ENCODE measurements around the gene ENGASE.

Gene ENGASE

DNA sequence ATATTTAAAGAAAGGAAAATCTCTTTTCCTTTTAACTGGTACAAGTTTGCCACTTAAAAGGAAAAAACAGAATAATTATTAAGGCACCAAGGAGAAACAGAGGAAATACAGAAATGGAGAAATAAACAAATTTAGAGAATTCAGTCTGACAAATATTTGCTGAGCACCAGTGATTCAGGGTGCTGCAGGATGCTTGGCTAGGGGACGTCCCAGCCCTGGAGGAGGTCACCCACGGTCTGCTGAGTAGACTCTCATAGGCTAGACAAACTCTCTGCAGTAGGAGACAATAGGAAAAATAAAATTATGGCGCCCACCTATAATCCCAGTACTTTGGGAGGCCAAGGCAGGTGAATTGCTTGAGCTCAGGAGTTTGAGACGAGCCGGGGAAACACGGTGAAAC is 34.7 kb upstream of the ENGASE start:
- TF ChIP-seq, protein P1, sequence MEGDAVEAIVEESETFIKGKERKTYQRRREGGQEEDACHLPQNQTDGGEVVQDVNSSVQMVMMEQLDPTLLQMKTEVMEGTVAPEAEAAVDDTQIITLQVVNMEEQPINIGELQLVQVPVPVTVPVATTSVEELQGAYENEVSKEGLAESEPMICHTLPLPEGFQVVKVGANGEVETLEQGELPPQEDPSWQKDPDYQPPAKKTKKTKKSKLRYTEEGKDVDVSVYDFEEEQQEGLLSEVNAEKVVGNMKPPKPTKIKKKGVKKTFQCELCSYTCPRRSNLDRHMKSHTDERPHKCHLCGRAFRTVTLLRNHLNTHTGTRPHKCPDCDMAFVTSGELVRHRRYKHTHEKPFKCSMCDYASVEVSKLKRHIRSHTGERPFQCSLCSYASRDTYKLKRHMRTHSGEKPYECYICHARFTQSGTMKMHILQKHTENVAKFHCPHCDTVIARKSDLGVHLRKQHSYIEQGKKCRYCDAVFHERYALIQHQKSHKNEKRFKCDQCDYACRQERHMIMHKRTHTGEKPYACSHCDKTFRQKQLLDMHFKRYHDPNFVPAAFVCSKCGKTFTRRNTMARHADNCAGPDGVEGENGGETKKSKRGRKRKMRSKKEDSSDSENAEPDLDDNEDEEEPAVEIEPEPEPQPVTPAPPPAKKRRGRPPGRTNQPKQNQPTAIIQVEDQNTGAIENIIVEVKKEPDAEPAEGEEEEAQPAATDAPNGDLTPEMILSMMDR (IDR thresholded peaks at IDR 0.05; ENCODE audit: control insufficient read depth, extremely low read depth, insufficient read depth): no peak
- H3K4me3 ChIP-seq (ENCODE audit: low read depth, low read length): no peak overlapping the region
- DNase-seq (ENCODE audit: low read depth): no peak

DNA sequence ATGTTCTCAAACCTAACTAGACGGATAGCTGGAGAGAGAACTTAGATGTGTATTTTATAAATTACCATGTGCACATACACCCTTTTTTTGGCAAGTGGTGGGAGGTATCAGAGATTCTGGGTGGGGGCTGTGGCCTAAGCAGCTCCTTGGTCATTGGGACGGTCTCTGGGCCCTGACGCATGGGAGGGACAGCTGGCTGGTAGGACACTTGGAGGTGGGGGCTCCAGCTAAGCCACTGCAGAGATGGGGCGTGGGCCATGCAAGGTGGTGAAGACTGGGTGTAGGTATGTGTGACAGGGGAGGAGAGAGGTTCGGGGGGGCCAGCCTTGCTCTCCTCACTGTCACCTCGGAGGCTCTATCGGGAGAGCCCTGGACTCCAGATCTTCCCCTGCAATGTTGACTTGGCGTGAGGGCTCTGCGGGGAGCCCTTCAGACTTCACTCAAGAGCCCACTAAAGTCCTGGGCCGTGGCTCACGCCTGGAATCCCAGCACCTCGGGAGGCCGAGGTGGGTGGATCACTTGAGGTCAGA is 33.5 kb upstream of the ENGASE start:
- DNase-seq (ENCODE audit: low read depth): no peak
- TF ChIP-seq, protein P1 (IDR thresholded peaks at IDR 0.05; ENCODE audit: control insufficient read depth, extremely low read depth, insufficient read depth): no peak
- no peak overlapping the region for H3K4me3 ChIP-seq (ENCODE audit: low read depth, low read length)

DNA sequence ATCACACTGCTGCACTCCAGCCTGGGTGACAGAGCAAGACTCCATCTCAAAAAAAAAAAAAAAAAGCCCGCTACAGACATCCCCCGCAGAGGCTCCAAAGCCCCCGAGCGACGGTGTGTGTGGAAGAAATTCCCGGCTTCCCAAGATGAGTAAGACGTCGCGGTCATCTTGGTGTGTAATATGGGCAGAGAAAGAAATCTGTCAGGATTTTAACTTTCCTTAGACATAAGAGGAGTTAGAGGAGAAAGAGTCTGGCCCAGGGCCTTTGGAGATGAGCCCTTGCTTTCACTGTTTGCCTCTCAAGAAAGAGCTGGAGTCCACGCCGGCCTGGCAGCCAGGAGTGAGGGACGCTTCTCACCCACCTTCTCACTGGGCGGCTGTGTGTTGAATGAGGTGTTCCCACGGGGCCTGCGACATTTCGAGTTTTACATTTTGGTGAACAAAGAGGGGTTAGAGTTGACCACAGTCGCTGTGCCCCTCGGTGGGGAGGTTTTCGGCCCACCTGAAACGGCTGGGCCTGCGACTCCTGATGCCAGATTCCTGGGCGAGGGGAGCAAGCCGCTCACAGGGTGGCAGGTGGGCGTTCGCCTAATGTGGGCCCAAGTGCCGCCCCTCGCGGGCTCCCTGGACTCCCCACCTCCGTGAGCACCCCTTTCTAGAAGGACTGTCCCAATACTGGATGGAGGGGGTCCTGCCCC is 32.8 kb upstream of the ENGASE start:
- H3K4me3 ChIP-seq (ENCODE audit: low read depth, low read length): no peak overlapping the region
- DNase-seq (ENCODE audit: low read depth): no peak
- TF ChIP-seq, protein P1 (IDR thresholded peaks at IDR 0.05; ENCODE audit: control insufficient read depth, extremely low read depth, insufficient read depth): no peak

DNA sequence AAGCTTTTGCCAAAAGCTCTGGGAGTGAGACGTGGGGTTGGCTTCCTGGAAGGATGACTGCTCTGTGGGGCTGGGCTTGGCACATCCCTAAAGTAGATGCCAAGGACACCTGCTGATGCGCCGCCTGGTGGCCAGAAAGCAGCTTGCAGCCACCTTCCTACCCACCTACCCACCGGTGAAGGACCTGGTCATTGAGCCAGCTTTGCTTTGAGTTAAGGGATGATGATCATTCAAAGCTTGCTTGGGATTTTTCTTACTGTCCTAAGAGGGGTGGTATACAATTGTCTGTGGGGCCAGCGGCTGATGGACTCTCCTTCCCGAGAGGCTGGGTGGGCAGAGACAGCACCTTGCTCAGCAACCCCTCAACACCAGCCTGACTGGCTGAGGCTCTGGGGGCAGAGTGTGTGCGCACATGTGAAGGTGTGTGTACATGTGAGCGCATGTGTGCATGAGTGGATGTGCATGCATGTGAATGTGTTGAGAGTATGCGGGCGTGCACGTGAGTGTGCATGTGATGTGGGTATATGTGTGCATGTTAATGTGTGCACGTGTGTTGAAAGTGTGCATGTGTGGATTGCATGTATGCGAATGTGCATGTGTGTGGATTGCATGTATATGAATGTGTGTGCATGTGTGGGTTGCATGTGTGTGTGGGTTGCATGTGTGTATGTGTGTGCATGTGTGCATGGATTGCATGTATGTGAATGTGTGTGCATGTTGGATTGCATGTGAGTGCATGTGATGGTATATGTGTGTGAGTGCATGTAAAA is 32.0 kb upstream of the ENGASE start:
- DNase-seq (ENCODE audit: low read depth): no peak
- TF ChIP-seq, protein P1 (IDR thresholded peaks at IDR 0.05; ENCODE audit: control insufficient read depth, extremely low read depth, insufficient read depth): peak; percentile 98
- H3K4me3 ChIP-seq (ENCODE audit: low read depth, low read length): no peak overlapping the region

DNA sequence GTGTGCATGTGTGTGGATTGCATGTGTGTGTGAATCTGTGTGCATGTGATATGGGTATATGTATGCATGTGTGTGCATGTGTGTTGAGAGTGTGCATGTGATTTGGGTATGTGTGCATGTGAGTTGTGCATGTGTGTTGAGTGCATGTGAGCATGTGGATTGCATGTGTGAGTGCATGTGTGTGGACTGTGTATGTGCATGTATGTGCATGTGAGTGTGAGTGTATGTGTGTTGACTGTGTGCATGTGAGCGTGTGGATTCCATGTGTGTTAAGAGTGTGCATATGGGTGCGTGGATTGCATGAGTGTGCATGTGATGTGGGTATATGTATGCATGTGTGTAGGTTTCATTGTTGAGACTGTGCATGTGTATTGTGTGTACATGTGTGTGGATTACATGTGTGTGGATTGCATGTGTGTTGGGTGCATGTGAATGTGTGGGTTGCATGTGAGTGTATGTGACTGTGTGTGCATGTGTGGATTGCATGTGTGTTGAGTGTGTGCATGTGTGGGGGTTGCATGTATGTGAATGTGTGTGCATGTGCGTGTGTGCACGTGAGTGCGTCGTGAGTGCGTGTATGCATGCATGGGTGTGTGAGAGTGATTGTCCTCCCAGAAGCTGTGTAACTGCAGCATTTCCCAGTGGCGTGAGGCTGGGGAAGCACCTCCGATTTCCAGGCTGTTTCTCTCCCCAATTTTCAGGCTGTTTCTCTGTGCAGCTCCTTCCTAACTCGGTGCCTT is 31.3 kb upstream of the ENGASE start:
- H3K4me3 ChIP-seq (ENCODE audit: low read depth, low read length): no peak overlapping the region
- no peak for DNase-seq (ENCODE audit: low read depth)
- TF ChIP-seq, protein P1 (IDR thresholded peaks at IDR 0.05; ENCODE audit: control insufficient read depth, extremely low read depth, insufficient read depth): no peak

DNA sequence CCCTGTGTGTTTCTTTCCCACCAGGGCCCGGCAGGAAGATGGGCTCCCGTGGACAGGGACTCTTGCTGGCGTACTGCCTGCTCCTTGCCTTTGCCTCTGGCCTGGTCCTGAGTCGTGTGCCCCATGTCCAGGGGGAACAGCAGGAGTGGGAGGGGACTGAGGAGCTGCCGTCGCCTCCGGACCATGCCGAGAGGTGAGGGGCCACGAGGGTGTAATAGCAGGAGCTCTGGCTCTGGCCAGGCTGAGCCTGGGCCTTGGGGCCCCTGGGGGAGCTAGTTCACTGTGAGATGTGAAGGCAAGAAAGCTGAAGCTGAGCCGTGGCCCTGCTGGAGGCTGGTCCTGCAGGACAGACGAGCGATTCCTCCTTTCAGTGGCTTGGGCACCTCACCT is 30.7 kb upstream of the ENGASE start:
- DNase-seq (ENCODE audit: low read depth): no peak
- TF ChIP-seq, protein P1 (IDR thresholded peaks at IDR 0.05; ENCODE audit: control insufficient read depth, extremely low read depth, insufficient read depth): no peak
- H3K4me3 ChIP-seq (ENCODE audit: low read depth, low read length): no peak overlapping the region

Measured in LNCaP clone FGC (cell line).